ENCODE data around the gene BOK.
A peak's percentile ranks its signal among the peaks of the same experiment; 100 is the strongest.

Gene BOK

DNA sequence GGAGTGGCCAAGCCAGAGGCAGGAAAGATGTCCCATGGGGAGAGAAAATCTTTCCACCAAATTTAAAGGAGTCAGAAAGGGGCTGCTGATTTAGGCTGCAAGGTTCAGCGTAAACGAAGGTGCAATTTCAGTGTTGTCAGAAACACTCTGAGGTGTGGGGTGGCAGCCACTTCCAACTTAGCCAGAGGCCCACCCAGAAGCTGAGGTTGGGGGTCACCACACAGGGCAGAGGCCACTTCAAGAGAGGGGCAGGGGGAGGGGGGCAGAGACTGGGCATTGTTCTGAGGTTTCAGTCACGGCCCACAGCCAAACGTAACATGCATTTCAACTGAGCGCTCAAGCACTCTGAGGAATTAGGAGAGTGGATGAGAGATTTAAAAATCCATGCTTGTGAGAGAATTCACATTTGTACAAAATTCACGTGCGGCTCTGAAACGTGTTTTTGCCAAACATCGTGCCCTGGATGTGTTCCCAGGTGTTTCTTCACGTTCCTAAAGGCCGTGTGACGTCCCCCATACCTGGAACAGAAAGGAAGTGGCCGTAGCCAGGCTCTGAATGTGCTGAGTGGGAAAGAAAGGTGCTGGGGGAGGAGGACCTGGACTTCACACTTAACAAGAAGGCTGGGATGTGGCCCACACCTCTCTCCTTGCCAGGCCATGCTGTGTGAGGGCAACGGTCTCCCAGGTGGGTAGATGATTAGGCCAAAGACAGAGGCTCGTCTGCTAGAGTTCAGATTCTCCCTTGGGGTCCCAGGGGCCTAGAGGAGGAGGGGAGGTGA is 19.5 kb upstream of the BOK start:
- DNase-seq (ENCODE audit: low spot score), result no peak

GRCh38 chr2:241539616-241540374 is 18.8 kb upstream of the BOK start:
- no peak for DNase-seq (ENCODE audit: low spot score)

- DNase-seq (ENCODE audit: low spot score), result no peak
Observed at GRCh38 chr2:241540401-241540770, 18.2 kb upstream of the BOK start.

DNA sequence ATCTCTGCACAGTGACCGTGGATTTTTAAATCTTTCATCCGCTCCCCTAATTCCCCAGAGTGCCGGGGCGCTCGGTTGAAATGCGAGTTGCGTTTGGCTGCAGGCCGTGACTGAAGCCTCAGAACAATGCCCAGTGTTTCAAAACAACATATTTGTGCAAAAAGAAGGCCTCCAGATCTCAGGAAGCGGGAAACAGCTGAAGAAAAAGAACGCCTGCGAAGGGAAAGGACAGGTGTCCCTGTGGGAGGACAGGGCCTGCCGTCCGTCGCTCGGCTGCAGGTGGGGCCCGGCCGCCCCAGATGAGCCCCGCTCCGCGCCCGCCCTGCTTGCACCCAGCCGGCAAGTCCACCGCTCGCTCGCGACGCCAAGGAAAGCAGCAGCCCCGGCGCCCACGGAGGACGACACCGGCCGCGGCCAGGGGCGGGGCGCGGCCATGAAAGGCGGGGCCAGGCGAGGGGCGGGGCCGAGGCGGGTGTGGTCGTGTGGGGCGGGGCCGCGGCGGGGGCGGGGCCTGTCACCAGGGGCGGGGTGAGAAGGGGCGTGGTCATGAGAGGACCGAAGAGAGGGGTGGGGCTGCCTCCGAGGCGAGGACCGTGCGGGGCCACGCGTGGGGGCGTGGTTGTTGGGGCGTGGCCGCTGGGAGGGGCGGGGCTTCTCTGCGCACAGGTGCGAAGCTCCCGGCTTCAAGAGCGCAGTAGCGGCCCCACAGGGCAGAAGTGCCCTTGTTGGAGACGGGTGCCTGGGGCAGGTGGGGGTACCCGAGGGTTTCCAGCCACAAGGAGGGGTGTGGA is 17.6 kb upstream of the BOK start:
- DNase-seq (ENCODE audit: low spot score), result no peak

GRCh38 chr2:241541564-241542277 is 16.8 kb upstream of the BOK start:
- no peak for DNase-seq (ENCODE audit: low spot score)

DNA sequence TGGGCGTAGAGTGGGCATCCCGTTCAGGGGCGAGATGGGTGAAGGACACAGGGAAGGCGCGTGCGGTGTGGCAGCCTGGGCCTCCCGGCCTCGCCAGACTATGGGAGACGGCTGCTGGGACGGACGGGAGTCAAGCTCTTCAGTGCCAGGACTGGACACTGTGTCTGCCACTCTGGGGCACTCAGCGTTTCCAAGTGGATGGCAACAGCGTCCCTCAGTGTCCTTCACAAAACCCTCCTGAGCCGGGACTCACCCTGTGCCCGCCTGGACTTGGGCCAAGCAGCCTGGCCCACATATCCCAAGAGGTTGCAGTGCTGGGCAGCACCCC is 16.3 kb upstream of the BOK start:
- no peak for DNase-seq (ENCODE audit: low spot score)

- no peak for DNase-seq (ENCODE audit: low spot score)
Observed at GRCh38 chr2:241545106-241545505, 13.4 kb upstream of the BOK start.

DNA sequence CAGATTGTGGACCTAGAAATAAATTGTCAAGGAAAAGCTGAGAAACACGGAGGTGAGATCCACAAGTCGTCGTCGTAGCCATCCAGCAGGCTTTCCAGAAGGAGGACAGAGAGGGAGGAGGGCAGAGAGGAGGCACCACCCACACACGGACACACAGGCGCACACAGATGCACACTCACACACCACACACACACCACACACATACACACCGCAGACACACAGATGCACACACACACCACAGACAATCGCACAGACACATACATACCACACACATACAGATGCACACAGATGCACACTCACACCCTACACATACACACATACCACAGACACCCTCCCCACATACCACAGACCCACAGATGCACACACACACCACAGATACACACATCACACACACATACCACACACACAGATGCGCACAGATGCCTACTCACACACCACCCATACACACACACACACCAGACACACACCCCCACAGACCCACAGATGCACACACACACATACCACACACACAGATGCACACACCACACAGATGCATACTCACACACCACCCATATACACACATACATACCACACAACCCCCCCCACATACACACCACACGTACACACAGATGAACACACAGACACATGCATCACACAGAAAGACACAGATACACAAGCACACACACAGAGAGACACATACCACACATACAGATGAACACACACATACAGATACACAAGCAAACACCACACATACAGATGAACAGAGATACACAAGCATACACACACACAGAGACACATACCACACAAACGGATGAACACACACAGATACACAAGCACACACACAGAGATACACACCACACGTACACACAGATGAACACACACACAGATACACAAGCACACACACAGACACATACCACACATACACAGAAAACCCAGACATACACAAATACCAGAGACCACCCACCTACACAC is 12.7 kb upstream of the BOK start:
- no peak for DNase-seq (ENCODE audit: low spot score)

DNA sequence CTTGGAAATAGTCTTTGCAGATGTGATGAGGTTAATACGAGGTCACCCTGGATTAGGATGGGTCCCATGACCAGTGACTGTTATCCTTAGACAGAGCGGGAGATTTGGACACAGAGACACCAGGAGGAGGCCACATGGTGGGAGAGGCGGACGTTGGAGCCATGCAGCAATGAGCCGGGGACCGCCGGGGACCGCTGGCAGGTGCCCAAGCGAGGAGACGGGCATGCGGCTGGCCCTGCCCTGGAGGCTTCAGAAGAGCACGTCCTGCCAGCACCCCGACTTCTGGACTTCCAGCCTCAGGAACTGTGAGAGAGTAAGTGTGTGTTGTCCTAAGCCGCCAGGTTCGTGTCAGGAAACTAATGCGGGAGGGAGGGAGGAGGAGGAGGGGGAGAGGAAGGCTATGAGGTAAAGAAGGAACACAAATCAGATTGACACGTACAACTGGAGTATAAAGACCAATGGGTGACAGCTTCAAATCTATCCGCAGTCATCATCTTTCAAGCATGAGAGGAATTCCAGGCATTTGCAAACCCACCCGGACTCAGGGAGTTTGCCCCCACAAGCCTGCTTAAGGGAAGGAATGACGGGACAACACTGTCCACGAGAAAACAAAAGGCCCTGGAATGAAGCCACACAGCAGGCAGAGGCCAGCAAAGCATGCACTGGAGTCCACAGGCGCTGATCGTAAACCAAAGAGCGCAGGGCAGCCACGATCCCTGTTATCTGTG is 11.6 kb upstream of the BOK start:
- no peak for DNase-seq (ENCODE audit: low spot score)

DNA sequence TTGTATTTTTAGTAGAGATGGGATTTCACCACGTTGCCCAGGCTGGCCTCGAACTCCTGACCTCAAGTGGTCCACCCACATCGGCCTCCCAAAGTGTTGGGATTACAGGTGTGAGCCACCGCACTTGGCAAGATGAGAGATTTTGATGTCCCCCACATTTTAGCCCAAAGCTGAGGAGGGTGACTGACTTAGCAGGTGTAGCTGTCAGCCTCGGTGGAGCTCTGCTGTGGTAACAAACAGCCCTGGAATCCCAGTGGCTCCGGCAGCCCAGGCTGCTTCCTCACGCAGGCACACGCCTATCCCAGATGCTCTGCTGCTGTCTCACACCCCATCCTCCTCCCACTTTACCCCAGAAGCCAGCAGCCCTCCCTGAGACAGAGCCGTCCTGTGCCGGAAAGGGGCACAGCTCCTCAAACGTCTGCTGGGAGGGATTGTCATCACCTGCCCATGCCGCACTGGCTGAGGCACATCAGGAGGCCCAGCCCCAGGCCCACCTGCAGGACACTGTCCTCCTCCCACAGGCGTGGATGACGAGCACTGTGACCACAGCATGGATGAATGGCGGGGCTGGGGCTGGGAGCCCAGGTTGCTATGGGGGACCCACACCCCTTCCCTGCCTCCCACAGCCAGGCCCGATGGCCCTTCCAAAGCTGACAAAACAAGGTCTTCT is 10.6 kb upstream of the BOK start:
- no peak for DNase-seq (ENCODE audit: low spot score)

DNA sequence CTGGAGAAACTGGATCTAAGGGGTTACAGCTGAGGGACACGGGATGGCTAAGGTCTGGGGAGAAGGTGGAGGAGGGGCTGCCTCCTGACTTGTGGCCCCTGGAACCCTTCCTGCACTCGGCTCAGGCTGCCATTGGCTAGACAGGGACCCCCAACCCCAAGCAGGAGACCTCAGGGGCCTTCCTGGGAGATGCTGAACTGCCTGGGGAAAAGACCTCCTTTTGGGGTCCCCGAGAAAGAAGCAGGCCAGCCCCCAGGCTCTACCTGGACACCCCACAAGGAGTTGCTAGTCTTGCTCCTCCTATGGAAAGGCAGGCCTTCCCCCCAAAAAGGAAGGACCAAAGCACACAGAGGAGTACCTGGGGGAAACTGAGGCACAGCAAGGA is 10.1 kb upstream of the BOK start:
- DNase-seq (ENCODE audit: low spot score), result no peak

GRCh38 chr2:241550616-241551580 is 7.6 kb upstream of the BOK start:
- DNase-seq (ENCODE audit: low spot score), result no peak

- no peak for DNase-seq (ENCODE audit: low spot score)
Observed at GRCh38 chr2:241551599-241551997, 6.9 kb upstream of the BOK start.

- no peak for DNase-seq (ENCODE audit: low spot score)
Observed at GRCh38 chr2:241551998-241552737, 6.4 kb upstream of the BOK start.

GRCh38 chr2:241553512-241553830 is 5.1 kb upstream of the BOK start:
- no peak for DNase-seq (ENCODE audit: low spot score)

DNA sequence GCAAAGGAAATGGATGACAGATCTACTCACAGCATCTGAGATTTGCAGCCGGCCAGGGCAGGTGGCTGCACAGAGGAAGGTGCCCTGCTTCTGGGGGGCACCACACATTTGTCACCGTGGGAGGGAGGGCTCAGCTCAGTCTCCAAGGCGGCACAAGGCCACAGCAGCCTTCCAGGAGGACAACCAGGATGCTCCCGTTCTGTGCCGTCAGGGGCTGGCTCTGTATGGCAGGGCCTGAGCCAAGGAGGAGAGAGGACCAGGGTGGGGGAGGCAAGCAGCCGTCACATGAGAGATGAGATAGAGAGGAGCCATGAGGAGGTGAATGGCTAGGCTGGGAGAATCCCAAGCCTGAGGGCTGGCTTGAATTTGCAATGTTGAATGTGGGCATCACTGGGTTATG is 4.6 kb upstream of the BOK start:
- no peak for DNase-seq (ENCODE audit: low spot score)

DNA sequence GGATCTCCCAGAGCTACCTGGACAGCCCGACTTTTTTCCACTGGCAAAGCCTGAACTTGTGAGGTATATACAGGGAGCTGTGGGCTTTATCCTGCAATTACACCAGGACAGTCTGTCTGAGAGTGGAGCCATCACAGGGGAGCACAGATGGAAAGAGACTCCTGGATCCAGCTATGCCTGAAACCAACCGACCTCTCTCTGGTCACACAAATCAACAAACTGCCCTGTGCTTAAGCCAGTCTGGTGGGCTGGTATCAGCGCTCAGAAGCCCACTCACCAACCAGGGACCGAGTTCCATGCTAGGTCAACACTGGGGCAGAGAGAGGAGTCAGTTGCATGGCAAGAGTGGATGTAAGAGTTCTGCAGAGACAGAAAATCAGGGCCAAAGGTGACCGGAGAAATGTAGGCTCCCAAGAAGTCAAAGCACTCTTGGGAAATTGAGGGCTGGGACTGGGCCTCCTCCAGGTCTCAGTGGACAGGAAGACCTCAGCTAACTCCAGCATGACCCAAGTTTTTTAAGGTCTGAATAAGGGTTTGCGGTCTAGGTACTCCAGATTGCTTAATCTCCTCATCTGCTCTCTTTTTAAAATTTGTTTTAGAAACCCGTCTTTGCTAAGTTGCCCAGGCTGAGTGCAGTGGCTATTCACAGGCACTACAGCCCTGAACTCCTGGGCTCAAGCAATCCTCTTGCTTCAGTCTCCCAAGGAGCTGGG is 3.8 kb upstream of the BOK start:
- no peak for DNase-seq (ENCODE audit: low spot score)

- DNase-seq (ENCODE audit: low spot score), result peak; percentile 46
Observed at GRCh38 chr2:241555711-241556110, 2.8 kb upstream of the BOK start.
